ENCODE results near the gene SCGB3A1.

- TF ChIP-seq EZH2 (IDR thresholded peaks at IDR 0.05; ENCODE audit: borderline replicate concordance, low read length) (no peak), CTCF (conservative IDR thresholded peaks at IDR 0.05 in 1 of 2, IDR thresholded peaks at IDR 0.05 in 1 of 2; ENCODE audit: extremely low read depth in 1 of 2, insufficient read depth in 1 of 2, low read depth in 1 of 2, low read length in 2 of 2) (no peak)
These were observed 48.0 kb upstream of the SCGB3A1 start for GRCh38 chr5:180639287-180639686.

All from mammary epithelial cell (primary cell).